ENCODE measurements around the gene AMH.

- TF ChIP-seq CTCF (IDR thresholded peaks at IDR 0.05): no peak
- TF ChIP-seq POLR2A (IDR thresholded peaks at IDR 0.05): no peak
Measured at GRCh38 chr19:2209408-2209807, 39.7 kb upstream of the AMH start.
